CD1c-positive myeloid dendritic cell (primary cell): ENCODE results near the gene TPM2.

Experiments
- DNase-seq: peaks from one replicate; pipeline ENCODE4 v3.0.0-alpha.2; 2016; ENCODE audit errors: extremely low spot score

The TPM2 gene

GRCh38 chr9:35718721-35719511 is 29.2 kb upstream of the TPM2 start:
- DNase-seq: no peak

- no peak for DNase-seq
Measured at GRCh38 chr9:35717132-35717870, 27.6 kb upstream of the TPM2 start.

- no peak for DNase-seq
Measured at GRCh38 chr9:35716230-35716629, 26.5 kb upstream of the TPM2 start.

- DNase-seq: no peak
Measured at GRCh38 chr9:35714579-35715252, 25.0 kb upstream of the TPM2 start.

- DNase-seq: no peak
Measured at GRCh38 chr9:35714123-35714522, 24.4 kb upstream of the TPM2 start.

GRCh38 chr9:35713578-35713977 is 23.9 kb upstream of the TPM2 start:
- DNase-seq: no peak

GRCh38 chr9:35712762-35713400 is 23.2 kb upstream of the TPM2 start:
- DNase-seq: no peak

GRCh38 chr9:35711501-35712428 is 22.0 kb upstream of the TPM2 start:
- no peak for DNase-seq

- no peak for DNase-seq
Measured at GRCh38 chr9:35710818-35711500, 21.2 kb upstream of the TPM2 start.

- no peak for DNase-seq
Measured at GRCh38 chr9:35708146-35708545, 18.4 kb upstream of the TPM2 start.

GRCh38 chr9:35706951-35707350 is 17.2 kb upstream of the TPM2 start:
- DNase-seq: no peak

GRCh38 chr9:35705836-35706430 is 16.2 kb upstream of the TPM2 start:
- no peak for DNase-seq

GRCh38 chr9:35705372-35705771 is 15.6 kb upstream of the TPM2 start:
- DNase-seq: no peak

GRCh38 chr9:35703906-35704672 is 14.4 kb upstream of the TPM2 start:
- no peak for DNase-seq

GRCh38 chr9:35702696-35703095 is 13.0 kb upstream of the TPM2 start:
- no peak for DNase-seq

- DNase-seq: no peak
Measured at GRCh38 chr9:35700942-35701341, 11.2 kb upstream of the TPM2 start.

GRCh38 chr9:35700031-35700430 is 10.3 kb upstream of the TPM2 start:
- no peak for DNase-seq

- DNase-seq: no peak
Measured at GRCh38 chr9:35698231-35698630, 8.5 kb upstream of the TPM2 start.

- DNase-seq: no peak
Measured at GRCh38 chr9:35697486-35697885, 7.8 kb upstream of the TPM2 start.
